ENCODE data around the gene LY6G5B. TPM values are rescaled to one million over a fixed set of nuclear protein-coding genes. Genes with fewer than 3 reads are reported as not detected.

Gene LY6G5B
- total and polyA plus RNA-seq, 2 experiments from 2014 or later: 7.9 to 8.4 TPM

GRCh38 chr6:31713991-31714684, 44.4 kb downstream of the LY6G5B start (continued):
- TF ChIP-seq ETS1 (IDR thresholded peaks at IDR 0.05): no peak
- no peak for TF ChIP-seq EZH2phosphoT487 (IDR thresholded peaks at IDR 0.05; ENCODE audit: unreplicated experiment)
- no peak for TF ChIP-seq CTCF (conservative IDR thresholded peaks at IDR 0.05; ENCODE audit: low read depth in 2 of 2)
- no peak for TF ChIP-seq NANOG (IDR thresholded peaks at IDR 0.05; ENCODE audit: borderline replicate concordance)
- no peak for TF ChIP-seq STAT1 (IDR thresholded peaks at IDR 0.05; ENCODE audit: unreplicated experiment)

GRCh38 chr6:31715022-31715958, 45.5 kb downstream of the LY6G5B start, which contains the start of gene LY6G6D:
LY6G6D (plus strand) TSS chr6:31715348; CDS start chr6:31715356, 8 bp downstream.
- no peaks in the 10 kb centered on the region for H4K20me1 ChIP-seq (replicated peaks; ENCODE audit: insufficient read depth)
- Mint-ChIP-seq H3K4me1 (peaks cover 45% of the 10 kb centered on the region), H3K36me3 (ENCODE audit: low read depth) (no peaks in the 10 kb centered on the region; the same call in 2 of the 3 replicates), H3K4me3 (no peak within 1 kb of the TSS), H3K9me3 (no peaks in the 10 kb centered on the region), H3K27ac (peak within 1 kb of the TSS; percentile 69), H3K27me3 (ENCODE audit: insufficient read depth, low read depth, poor library complexity) (peaks cover 16% of the 10 kb centered on the region)
- DNase-seq (ENCODE audit: low spot score): peak; percentile 24
- ATAC-seq: no peak
- H3F3A ChIP-seq (replicated peaks; ENCODE audit: low read depth): no peaks in the 10 kb centered on the region
- H3K36me3 ChIP-seq (ENCODE audit: insufficient read depth): no peaks in the 10 kb centered on the region
- peaks cover 34% of the 10 kb centered on the region for H3K4me1 ChIP-seq (ENCODE audit: insufficient read depth)
- peak within 1 kb of the TSS; percentile 100 for H2AFZ ChIP-seq
- no peak within 1 kb of the TSS; the same call in 1 of the 2 replicates for H3K27ac ChIP-seq (ENCODE audit: low read depth)
- no peak within 1 kb of the TSS for H3K4me3 ChIP-seq
- H3K4me2 ChIP-seq: peak within 1 kb of the TSS; percentile 71
- H3K27me3 ChIP-seq (ENCODE audit: insufficient read depth): no peaks in the 10 kb centered on the region
- no peaks in the 10 kb centered on the region for H3K79me2 ChIP-seq (replicated peaks; ENCODE audit: insufficient read depth)
- no peaks in the 10 kb centered on the region for H3K9me2 ChIP-seq (ENCODE audit: insufficient read depth)
- TF ChIP-seq ZNF462 (CRISPR knock-in tag; IDR thresholded peaks at IDR 0.05): no peak
- no peak for TF ChIP-seq ZNF114 (CRISPR knock-in tag; IDR thresholded peaks at IDR 0.05)
- TF ChIP-seq ETS1 (IDR thresholded peaks at IDR 0.05): no peak
- TF ChIP-seq EZH2phosphoT487 (IDR thresholded peaks at IDR 0.05; ENCODE audit: unreplicated experiment): no peak
- TF ChIP-seq CTCF (conservative IDR thresholded peaks at IDR 0.05; ENCODE audit: low read depth in 2 of 2): no peak
- TF ChIP-seq CREB1 (CRISPR knock-in tag; IDR thresholded peaks at IDR 0.05; ENCODE audit: low read depth): no peak
- no peak for TF ChIP-seq ZNF331 (CRISPR knock-in tag; IDR thresholded peaks at IDR 0.05; ENCODE audit: low read depth)

All from GM23338 (cell line).